Osteocyte (in vitro differentiated cells): ENCODE results near the gene BCAP29. TPM values are rescaled to one million over a fixed set of nuclear protein-coding genes. Genes with fewer than 3 reads are reported as not detected.
"Not testable (repeated sequence)": the region's sequence is repeated elsewhere in the genome, so short reads cannot be mapped to it uniquely, and the experiment has no call there.

Experiments used
- DNase-seq: peaks from one replicate; pipeline ENCODE4 v3.0.0; 2021; ENCODE audit warnings: mixed read lengths; ENCODE audit not compliant: unreplicated experiment; ENCODE audit errors: extremely low spot score
- H3K27ac Mint-ChIP-seq: one replicate; pipeline ENCODE4 v1.8.0; 2021; ENCODE audit warnings: mild to moderate bottlenecking, mixed read lengths; ENCODE audit not compliant: unreplicated experiment
- H3K27me3 Mint-ChIP-seq: one replicate; pipeline ENCODE4 v1.8.0; 2021; ENCODE audit warnings: mixed read lengths; ENCODE audit not compliant: unreplicated experiment
- H3K36me3 Mint-ChIP-seq: one replicate; pipeline ENCODE4 v1.8.0; 2021; ENCODE audit warnings: mixed read lengths; ENCODE audit not compliant: unreplicated experiment
- H3K4me1 Mint-ChIP-seq: one replicate; pipeline ENCODE4 v1.8.0; 2021; ENCODE audit warnings: mixed read lengths; ENCODE audit not compliant: unreplicated experiment
- H3K4me3 Mint-ChIP-seq: one replicate; pipeline ENCODE4 v1.8.0; 2021; ENCODE audit warnings: mild to moderate bottlenecking, moderate library complexity, mixed read lengths; ENCODE audit not compliant: unreplicated experiment
- H3K9me3 Mint-ChIP-seq: one replicate; pipeline ENCODE4 v1.8.0; 2021; ENCODE audit warnings: mixed read lengths; ENCODE audit not compliant: unreplicated experiment
- total RNA-seq: library from RNA; stranded (reverse); gene quantifications from 2 replicates; pipeline ENCODE4 v1.2.1, GENCODE V29; 2021
- TF ChIP-seq, protein P1 (sequence below): fragments of 200-600 bp; sonication (generic); IDR thresholded peaks from 2 replicates; pipeline ENCODE4 v1.5.0; 2021; ENCODE audit warnings: antibody characterized with exemption, mild to moderate bottlenecking, moderate library complexity

BCAP29 gene
- total RNA-seq, 1 donor from 2014 or later, result 62.5 TPM

DNA sequence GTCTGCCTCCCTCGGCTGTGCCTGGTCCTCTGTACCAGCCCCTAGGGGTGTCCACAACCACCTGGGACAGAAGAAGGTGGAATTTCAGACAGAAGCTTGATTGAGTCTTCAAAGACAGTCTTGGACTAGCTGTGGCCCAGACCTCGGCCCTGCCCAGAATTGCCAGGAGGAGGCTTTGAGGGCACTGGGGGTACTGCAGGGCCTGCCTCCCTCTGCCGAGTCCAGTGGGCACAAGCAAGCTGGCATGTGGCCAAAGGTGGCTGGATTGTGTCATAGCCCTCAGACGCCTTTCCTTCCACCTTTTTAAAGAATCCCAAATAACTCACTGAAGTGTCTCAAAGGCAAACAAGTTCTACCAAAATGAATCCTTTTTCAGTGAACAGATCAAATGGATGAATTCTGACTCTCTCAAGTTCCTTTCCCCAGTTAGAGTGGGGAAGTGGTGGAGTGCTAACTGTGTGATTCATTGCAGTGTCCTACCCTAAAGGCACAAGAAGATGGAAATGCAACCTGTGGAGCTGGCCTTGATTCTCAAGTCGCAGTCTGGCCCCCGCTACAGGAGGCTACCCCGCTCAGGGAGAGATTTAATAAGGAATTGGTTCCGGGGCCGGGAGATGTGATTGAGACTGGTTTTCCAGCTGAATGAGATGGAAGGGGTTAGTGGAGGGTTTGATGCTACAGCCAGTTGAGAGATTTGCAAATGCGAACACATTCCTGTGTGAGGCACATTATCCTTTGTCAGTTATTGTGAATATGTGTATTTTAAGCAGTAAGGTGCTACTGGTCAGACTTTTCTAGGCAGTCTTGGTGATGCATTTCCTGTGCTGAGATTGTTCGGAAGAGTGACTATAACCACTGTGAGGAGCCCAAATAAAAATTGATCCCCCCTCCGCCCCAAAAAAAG is 51.8 kb downstream of the BCAP29 start:
- TF ChIP-seq, protein P1, sequence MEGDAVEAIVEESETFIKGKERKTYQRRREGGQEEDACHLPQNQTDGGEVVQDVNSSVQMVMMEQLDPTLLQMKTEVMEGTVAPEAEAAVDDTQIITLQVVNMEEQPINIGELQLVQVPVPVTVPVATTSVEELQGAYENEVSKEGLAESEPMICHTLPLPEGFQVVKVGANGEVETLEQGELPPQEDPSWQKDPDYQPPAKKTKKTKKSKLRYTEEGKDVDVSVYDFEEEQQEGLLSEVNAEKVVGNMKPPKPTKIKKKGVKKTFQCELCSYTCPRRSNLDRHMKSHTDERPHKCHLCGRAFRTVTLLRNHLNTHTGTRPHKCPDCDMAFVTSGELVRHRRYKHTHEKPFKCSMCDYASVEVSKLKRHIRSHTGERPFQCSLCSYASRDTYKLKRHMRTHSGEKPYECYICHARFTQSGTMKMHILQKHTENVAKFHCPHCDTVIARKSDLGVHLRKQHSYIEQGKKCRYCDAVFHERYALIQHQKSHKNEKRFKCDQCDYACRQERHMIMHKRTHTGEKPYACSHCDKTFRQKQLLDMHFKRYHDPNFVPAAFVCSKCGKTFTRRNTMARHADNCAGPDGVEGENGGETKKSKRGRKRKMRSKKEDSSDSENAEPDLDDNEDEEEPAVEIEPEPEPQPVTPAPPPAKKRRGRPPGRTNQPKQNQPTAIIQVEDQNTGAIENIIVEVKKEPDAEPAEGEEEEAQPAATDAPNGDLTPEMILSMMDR, result no peak
- Mint-ChIP-seq H3K9me3 (peaks cover 5% of the 10 kb centered on the region), H3K4me3 (no peak overlapping the region), H3K36me3 (peaks cover 1% of the 10 kb centered on the region), H3K27me3 (no peaks in the 10 kb centered on the region), H3K27ac (no peak overlapping the region), H3K4me1 (peaks cover 3% of the 10 kb centered on the region)
- DNase-seq, result no peak

DNA sequence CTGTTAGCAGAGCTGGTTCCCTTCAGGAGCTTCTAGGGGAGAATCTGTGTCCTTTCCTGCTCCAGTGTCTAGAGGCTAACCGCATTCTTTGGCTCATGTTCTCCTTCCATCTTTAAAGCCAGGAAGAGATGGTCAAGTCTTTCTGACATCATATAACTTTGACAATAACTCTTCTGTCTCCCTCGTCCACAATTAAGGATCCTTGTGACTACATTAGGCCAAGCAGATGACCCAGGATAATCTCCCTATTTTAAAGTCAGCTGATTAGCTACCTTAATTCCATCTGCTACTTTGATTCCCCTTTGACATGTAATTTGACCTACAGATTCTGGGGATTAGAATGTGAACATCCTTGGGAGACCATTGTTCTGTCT is 52.4 kb downstream of the BCAP29 start:
- Mint-ChIP-seq H3K4me3 (no peak overlapping the region), H3K9me3 (no peaks in the 10 kb centered on the region), H3K36me3 (peaks cover 1% of the 10 kb centered on the region), H3K27me3 (no peaks in the 10 kb centered on the region), H3K27ac (no peak overlapping the region), H3K4me1 (peaks cover 3% of the 10 kb centered on the region)
- no peak for DNase-seq
- TF ChIP-seq, protein P1, result no peak

DNA sequence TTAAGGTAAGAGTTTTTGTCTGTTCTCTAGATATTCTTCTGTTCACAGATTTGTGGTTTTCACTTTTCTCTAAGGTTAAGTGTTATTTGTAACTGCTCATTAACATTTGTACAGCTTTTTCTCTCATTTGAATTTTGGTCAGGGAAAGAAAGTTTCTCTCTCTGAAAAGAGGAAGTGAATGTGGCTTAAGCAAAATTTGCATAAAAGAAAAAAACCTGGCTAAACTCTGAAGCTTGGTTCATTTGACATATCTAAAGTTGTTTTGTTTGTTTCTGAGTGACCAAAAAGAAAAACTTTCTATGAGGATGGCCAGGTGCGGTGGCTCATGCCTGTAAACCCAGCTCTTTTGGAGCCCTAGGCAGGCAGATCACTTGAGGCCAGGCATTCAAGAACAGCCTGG is 58.5 kb downstream of the BCAP29 start:
- no peak overlapping the region for H3K27ac Mint-ChIP-seq
- peaks cover 26% of the 10 kb centered on the region for H3K27me3 Mint-ChIP-seq
- peaks cover 3% of the 10 kb centered on the region for H3K4me1 Mint-ChIP-seq
- TF ChIP-seq, protein P1, result no peak
- no peak for DNase-seq
- no peaks in the 10 kb centered on the region for H3K36me3 Mint-ChIP-seq
- no peaks in the 10 kb centered on the region for H3K9me3 Mint-ChIP-seq
- H3K4me3 Mint-ChIP-seq, result no peak overlapping the region

DNA sequence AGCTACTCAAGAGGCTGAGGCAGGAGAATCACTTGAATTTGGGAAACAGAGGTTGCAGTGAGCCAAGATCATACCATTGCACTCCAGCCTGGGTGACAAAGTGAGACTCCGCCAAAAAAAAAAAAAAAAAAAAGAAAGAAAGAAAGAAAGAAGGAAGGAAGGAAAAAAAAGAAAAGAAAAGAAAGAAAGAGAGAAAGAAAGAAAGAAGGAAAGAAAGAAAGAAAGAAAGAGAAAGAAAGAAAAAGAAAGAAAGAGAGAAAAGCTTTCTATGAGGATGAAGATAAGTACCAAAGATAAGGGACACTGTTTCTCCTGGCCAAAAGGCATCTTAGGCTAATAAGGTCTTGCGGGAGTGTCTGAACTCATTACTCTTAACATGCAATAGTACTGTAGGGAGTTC is 59.0 kb downstream of the BCAP29 start:
- H3K27ac Mint-ChIP-seq, result not testable (repeated sequence)

DNA sequence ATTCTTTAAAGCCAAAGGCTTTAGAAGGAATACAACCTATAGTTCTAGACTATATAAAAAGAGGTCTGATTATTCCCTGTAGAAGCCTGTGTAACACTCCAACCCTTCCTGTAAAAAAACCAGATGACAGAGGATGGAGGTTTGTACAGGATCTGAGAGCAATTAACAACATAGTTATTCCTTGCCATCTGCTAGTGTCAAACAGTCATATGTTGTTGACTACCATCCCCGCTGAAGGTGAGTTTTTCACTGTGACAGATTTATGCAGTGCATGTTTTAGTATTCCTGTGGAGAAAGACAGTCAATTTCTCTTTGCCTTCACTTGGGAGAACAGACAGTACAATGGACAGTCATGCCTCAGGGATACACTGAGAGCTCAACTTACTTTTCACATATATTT is 61.6 kb downstream of the BCAP29 start:
- no peak for DNase-seq
- H3K4me3 Mint-ChIP-seq, result no peak overlapping the region
- peaks cover 5% of the 10 kb centered on the region for H3K9me3 Mint-ChIP-seq
- TF ChIP-seq, protein P1, result no peak
- H3K27ac Mint-ChIP-seq, result no peak overlapping the region
- H3K4me1 Mint-ChIP-seq, result no peaks in the 10 kb centered on the region
- H3K36me3 Mint-ChIP-seq, result no peaks in the 10 kb centered on the region
- H3K27me3 Mint-ChIP-seq, result peaks cover 32% of the 10 kb centered on the region

More for the DNA sequence above, 59.0 kb downstream of the BCAP29 start:
- H3K27me3 Mint-ChIP-seq, result peaks cover 26% of the 10 kb centered on the region
- H3K4me3 Mint-ChIP-seq, DNase-seq, H3K4me1 Mint-ChIP-seq, H3K9me3 Mint-ChIP-seq, H3K36me3 Mint-ChIP-seq: not testable (repeated sequence)
